SKM-1 treated with dmso at 0.1 percent for 144 hours (cell line): Measurements from ENCODE around the gene ARHGAP25.

Experiments
- DNase-seq: peaks from one replicate; lab custom pipeline; 2025; ENCODE audit not compliant: unreplicated experiment; lab: John Stamatoyannopoulos, UW

Gene ARHGAP25

DNA sequence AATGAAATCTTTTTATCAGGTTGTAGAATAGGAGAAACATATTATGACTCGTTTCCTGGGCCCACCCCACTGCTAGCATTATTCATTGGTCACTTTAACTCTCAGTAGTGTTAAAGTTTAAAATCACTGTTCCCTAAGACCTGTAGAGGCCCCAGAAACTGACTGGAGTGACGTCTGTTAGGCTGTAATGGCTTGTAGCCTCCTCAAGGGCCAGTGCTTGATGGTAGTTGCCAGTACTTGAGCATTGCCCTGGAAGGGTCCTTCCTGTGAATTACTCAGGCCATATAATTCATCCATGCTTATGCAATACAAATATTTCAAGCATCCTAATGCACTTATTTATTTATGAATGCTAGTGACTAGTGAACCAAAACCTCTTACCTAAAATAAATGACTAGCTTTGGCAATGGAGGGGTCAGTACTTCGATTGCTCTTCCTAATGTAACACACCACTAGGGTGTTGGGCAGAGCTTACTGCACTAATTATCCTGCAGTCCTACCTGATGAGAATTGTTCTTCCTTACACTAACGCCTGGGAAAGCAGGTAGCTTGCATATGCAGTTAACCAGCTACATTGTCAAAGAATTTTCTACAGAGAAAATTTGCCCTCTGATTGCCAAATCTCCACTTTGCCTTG lies 31.2 kb downstream of the ARHGAP25 start:
- DNase-seq: peak; percentile 51

DNA sequence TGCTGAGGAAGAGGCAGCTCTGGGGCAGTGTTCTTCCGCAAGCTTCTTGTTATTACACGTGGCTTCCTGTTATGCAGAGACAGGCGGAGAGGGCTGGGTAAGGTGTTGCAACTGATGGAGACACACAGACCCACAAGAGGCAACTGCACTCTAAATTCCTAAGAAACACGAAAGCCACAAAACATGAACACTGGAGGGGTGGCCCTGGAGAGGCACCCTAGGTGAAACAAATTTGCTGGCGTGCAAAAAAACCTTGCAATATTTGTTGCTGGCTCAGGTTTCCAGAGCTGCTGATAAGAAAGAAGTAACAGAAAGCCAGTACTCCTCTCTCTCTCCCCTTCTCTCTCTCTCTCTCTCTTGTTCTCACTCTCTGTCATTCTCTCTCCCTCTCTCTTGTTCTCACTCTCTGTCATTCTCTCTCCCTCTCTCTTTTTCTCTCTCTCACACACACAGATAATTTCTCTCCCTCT lies 31.8 kb downstream of the ARHGAP25 start:
- peak; percentile 92 for DNase-seq

GRCh38 chr2:68767031-68767961 lies 32.7 kb downstream of the ARHGAP25 start:
- no peak for DNase-seq

- DNase-seq: no peak
Observed at GRCh38 chr2:68767996-68768395, 33.4 kb downstream of the ARHGAP25 start.

GRCh38 chr2:68768461-68768860 lies 33.9 kb downstream of the ARHGAP25 start:
- no peak for DNase-seq

GRCh38 chr2:68768951-68769350 lies 34.3 kb downstream of the ARHGAP25 start:
- DNase-seq: no peak

- DNase-seq: no peak
Observed at GRCh38 chr2:68769586-68770270, 35.1 kb downstream of the ARHGAP25 start.

DNA sequence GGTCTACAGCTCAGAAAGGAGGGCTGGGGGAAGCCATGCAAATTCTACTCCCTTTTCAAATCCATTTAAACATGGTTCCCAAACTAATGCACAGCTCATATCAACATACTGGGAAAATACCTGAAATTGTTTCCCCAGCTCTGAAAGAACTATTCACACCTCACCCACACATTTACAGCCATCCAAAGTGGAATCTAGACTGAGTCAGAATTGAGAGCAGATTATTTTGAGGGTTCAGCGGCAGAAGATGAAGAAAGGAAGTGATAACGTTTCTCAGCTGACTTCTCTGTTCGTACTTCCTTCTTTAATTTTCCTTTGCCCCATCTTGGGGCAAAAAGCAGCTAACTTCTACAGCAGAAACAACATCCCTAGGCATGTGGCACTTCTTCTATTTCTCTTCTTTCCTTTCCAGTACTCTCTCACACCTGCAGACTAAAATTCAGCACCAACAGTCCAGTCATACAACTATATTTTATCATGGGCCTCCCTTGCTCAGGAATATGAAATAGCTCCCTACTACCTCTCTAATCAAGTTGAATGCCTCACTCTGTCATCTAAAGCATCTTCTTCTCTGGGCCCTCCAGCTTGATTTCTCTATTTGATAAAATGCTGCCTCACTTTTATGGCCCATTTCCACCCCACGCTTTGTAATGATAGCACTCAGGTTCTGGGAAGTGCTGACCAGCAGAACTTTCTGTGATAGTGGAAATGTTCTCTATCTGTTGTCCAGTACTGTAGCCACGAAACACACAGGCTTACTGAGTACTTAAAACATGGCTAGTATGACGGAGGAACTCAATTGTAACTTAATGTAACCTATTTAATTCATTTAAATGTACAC lies 35.9 kb downstream of the ARHGAP25 start:
- DNase-seq: peak; percentile 54

GRCh38 chr2:68771211-68771751 lies 36.7 kb downstream of the ARHGAP25 start:
- DNase-seq: no peak

- DNase-seq: no peak
Observed at GRCh38 chr2:68772109-68772508, 37.5 kb downstream of the ARHGAP25 start.

DNA sequence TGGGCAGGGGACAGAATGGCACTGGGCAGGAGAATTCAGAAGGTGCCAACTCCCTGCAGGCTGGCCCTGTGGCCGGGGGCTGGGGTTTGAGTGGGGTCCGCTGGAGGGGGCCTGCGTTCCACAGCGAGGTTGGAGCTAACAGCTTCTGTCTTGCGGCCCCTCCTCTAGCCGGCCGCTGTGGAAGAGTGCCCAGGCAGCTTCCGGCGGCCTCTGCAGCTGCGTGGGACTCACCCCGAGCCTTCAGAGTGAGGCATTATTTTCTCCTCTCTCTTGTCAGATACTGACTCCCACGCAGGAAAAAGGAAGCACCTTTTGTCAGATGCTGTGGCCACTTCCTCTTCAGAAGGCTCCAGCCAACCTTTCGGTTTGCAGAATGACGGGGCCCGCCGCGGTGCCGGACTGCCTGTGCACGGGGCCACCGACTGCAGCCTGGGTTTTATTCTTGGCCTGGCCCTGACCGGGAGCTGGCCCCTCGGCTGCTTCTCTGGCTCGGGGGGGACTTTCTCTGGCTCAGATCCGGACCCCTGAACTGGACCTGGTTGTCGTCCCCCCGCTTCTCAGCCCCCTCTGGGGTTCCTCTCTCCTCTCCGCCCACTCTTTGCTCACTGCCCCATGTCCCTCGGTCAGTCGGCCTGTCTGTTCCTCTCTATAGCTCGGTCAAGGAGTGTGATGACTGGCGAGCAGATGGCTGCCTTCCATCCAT lies 40.1 kb downstream of the ARHGAP25 start:
- DNase-seq: peak; percentile 93

- DNase-seq: no peak
Observed at GRCh38 chr2:68775272-68775842, 40.7 kb downstream of the ARHGAP25 start.

GRCh38 chr2:68776124-68776523 lies 41.5 kb downstream of the ARHGAP25 start:
- DNase-seq: no peak

DNA sequence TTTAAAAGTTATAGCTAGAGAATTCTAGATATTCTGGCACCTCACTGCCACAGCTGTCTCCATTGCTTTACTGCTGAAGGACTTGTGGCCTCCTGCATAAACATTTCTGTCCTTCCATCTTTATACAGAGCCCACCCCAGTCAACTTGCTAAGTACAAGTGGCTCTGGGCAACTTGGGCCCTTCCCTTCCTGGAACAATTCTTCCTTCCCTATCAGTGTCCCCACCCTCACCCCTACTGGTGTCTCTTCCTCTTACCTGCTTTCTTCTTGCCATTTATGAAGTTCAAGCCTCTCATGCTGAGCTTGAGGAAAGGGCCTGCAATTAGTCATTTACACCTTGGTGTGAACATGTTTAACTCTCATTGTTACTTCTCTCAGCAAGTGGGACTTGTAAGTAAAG lies 45.0 kb downstream of the ARHGAP25 start:
- no peak for DNase-seq

DNA sequence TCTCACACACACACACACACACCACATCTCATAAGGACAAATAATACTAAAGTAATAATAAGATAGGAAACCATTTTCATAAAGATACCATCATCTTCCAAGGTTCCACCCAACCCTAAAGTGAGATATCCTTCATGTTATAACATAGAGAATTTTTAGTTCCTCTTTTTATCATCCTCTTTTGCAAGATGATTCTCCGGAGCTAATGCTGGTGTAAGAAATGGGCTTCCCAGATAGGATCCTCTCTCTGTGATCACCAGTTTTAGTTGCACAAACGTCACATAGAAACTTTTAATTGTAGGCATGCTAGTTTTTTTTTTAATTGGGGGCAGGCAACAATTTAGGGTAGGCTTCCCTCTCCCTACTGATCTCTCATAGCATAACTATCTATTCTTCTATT lies 49.6 kb downstream of the ARHGAP25 start:
- DNase-seq: peak; percentile 67

- peak; percentile 25 for DNase-seq
Observed at GRCh38 chr2:68784915-68785314, 50.3 kb downstream of the ARHGAP25 start.

DNA sequence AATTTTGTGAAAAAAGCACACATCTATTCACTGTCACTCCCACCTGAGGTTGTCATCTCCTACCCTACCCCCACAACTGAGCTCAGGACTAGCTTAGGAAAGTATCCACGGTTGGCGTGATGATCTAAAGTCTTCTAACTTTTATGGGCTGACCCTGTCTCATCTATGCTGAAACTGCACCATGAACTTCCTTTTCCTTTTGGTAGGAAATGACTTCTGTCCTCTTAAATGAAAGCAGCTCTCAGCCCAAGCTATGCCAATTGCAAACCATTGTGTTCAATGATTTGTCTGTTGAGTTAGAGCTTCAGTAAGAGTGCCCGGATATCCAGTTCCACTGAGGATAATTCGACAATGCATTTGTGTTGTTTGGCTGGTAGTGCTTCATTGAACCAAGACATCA lies 52.7 kb downstream of the ARHGAP25 start:
- no peak for DNase-seq

- no peak for DNase-seq
Observed at GRCh38 chr2:68789603-68790002, 55.0 kb downstream of the ARHGAP25 start.

DNA sequence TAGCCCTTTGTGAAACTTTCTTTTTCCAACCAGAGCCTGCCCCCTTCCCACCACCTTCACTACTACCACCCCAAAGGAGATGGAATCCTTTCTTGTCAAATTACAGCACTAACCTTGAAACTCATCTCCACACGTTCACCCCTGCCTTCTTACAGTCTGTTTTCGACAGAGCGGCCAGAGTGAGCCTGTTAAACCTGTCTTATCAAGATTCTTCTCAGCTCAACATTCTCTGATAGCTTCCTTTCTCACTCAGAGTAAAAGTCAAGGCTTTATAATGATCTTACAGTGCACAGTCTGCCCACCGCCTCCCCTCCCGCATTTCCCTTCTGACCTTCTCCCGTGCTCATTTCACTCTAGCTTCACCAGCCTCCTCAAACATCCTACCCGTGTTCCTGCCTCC lies 56.0 kb downstream of the ARHGAP25 start:
- no peak for DNase-seq
